MM.1S (cell line): ENCODE measurements around the gene SLC8B1.

ENCODE experiments used
- DNase-seq: peaks from one replicate; pipeline ENCODE4 v3.0.0-alpha.2; 2015
- H2AFZ ChIP-seq: fragments of 300-600 bp; sonication (generic); 2 replicates; pipeline ENCODE4 v1.6.0; 2016; ENCODE audit warnings: antibody characterized with exemption, low read length
- H3F3A ChIP-seq: fragments of 300-600 bp; sonication (generic); 2 replicates; pipeline ENCODE4 v1.6.1; 2016; ENCODE audit warnings: mild to moderate bottlenecking, antibody characterized with exemption, low read length, moderate library complexity, mixed read lengths; ENCODE audit not compliant: insufficient read depth
- H3K27ac ChIP-seq: fragments of 300-600 bp; sonication (generic); 2 replicates; pipeline ENCODE4 v1.5.1; 2016; ENCODE audit warnings: mild to moderate bottlenecking, low read length
- H3K27me3 ChIP-seq: fragments of 300-600 bp; sonication (generic); replicated peaks from 2 replicates; pipeline ENCODE4 v1.6.0; 2016; ENCODE audit warnings: low read length; ENCODE audit not compliant: insufficient read depth
- H3K36me3 ChIP-seq: fragments of 300-600 bp; sonication (generic); replicated peaks from 2 replicates; pipeline ENCODE4 v1.6.1; 2016; ENCODE audit warnings: mild to moderate bottlenecking, low read length, mixed read lengths; ENCODE audit not compliant: insufficient read depth
- H3K4me1 ChIP-seq: fragments of 300-600 bp; sonication (generic); 2 replicates; pipeline ENCODE4 v1.6.1; 2016; ENCODE audit warnings: low read length, mixed read lengths
- H3K4me2 ChIP-seq: fragments of 300-600 bp; sonication (generic); 2 replicates; pipeline ENCODE4 v1.6.0; 2016; ENCODE audit warnings: low read depth, low read length
- H3K4me3 ChIP-seq: fragments of 300-600 bp; sonication (generic); 2 replicates; pipeline ENCODE4 v1.5.1; 2016; ENCODE audit warnings: low read length, mixed read lengths
- H3K79me2 ChIP-seq: fragments of 300-600 bp; sonication (generic); 2 replicates; pipeline ENCODE4 v1.6.1; 2016; ENCODE audit warnings: mixed run types, low read length, mixed read lengths
- H3K9ac ChIP-seq: fragments of 300-600 bp; sonication (generic); 2 replicates; pipeline ENCODE4 v1.6.1; 2016; ENCODE audit warnings: low read length, mixed read lengths
- H3K9me2 ChIP-seq: fragments of 300-600 bp; sonication (generic); replicated peaks from 2 replicates; pipeline ENCODE4 v1.6.1; 2016; ENCODE audit warnings: mild to moderate bottlenecking, low read length, mixed read lengths; ENCODE audit not compliant: insufficient read depth
- H3K9me3 ChIP-seq: fragments of 300-600 bp; sonication (generic); replicated peaks from 2 replicates; pipeline ENCODE4 v1.6.1; 2016; ENCODE audit warnings: mild to moderate bottlenecking, low read length, mixed read lengths; ENCODE audit not compliant: insufficient read depth
- H4K20me1 ChIP-seq: fragments of 300-600 bp; sonication (generic); 2 replicates; pipeline ENCODE4 v1.6.1; 2016; ENCODE audit warnings: mild to moderate bottlenecking, low read length, moderate library complexity, mixed read lengths; ENCODE audit not compliant: insufficient read depth
- EZH2 ChIP-seq: fragments of 300-600 bp; sonication (generic); optimal IDR thresholded peaks from 2 replicates; pipeline ENCODE3; 2017; ENCODE audit warnings: low read depth, mild to moderate bottlenecking, antibody characterized with exemption, low read length, mixed read lengths
- EZH2phosphoT487 ChIP-seq: fragments of 300-600 bp; sonication (generic); IDR thresholded peaks from 2 replicates; pipeline ENCODE4 v1.6.1; 2018; ENCODE audit warnings: antibody characterized with exemption, low read length
- TF ChIP-seq, protein P1 (sequence below): fragments of 300-600 bp; sonication (generic); IDR thresholded peaks from 2 replicates; pipeline ENCODE4 v1.5.1; 2016; ENCODE audit warnings: antibody characterized with exemption, low read length, mixed read lengths

SLC8B1 gene

DNA sequence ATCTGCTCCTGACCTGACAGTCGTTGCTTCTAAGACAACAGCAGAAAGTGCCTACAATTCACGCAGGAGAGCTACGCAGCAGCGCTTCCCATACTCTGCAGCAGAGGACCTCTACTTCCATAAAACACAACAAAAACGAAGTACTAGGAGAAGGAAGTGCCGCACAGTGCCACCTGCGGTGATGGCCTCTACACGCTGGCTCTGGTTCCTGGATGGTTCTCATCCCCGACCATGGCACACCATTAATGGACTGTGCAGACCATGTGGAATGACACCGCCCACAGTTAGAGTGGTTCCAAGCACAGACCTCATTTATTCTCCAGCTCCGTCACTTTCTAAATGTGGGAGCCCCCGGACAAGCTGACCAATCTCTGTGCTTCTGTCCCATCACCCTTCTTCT lies 85.4 kb downstream of the SLC8B1 start:
- H4K20me1 ChIP-seq: no peaks in the 10 kb centered on the region
- H2AFZ ChIP-seq: no peak overlapping the region
- no peak overlapping the region for H3K9ac ChIP-seq
- H3K27ac ChIP-seq: no peak overlapping the region
- H3K9me3 ChIP-seq: no peaks in the 10 kb centered on the region
- H3K4me1 ChIP-seq: no peaks in the 10 kb centered on the region
- H3K4me2 ChIP-seq: no peak overlapping the region
- no peak overlapping the region for H3K4me3 ChIP-seq
- no peaks in the 10 kb centered on the region for H3K9me2 ChIP-seq
- DNase-seq: no peak
- no peaks in the 10 kb centered on the region for H3F3A ChIP-seq
- TF ChIP-seq, protein P1, sequence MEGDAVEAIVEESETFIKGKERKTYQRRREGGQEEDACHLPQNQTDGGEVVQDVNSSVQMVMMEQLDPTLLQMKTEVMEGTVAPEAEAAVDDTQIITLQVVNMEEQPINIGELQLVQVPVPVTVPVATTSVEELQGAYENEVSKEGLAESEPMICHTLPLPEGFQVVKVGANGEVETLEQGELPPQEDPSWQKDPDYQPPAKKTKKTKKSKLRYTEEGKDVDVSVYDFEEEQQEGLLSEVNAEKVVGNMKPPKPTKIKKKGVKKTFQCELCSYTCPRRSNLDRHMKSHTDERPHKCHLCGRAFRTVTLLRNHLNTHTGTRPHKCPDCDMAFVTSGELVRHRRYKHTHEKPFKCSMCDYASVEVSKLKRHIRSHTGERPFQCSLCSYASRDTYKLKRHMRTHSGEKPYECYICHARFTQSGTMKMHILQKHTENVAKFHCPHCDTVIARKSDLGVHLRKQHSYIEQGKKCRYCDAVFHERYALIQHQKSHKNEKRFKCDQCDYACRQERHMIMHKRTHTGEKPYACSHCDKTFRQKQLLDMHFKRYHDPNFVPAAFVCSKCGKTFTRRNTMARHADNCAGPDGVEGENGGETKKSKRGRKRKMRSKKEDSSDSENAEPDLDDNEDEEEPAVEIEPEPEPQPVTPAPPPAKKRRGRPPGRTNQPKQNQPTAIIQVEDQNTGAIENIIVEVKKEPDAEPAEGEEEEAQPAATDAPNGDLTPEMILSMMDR: no peak
- TF ChIP-seq EZH2phosphoT487 (no peak), EZH2 (no peak)
- no peaks in the 10 kb centered on the region for H3K79me2 ChIP-seq
- H3K36me3 ChIP-seq: no peaks in the 10 kb centered on the region
- H3K27me3 ChIP-seq: no peaks in the 10 kb centered on the region

DNA sequence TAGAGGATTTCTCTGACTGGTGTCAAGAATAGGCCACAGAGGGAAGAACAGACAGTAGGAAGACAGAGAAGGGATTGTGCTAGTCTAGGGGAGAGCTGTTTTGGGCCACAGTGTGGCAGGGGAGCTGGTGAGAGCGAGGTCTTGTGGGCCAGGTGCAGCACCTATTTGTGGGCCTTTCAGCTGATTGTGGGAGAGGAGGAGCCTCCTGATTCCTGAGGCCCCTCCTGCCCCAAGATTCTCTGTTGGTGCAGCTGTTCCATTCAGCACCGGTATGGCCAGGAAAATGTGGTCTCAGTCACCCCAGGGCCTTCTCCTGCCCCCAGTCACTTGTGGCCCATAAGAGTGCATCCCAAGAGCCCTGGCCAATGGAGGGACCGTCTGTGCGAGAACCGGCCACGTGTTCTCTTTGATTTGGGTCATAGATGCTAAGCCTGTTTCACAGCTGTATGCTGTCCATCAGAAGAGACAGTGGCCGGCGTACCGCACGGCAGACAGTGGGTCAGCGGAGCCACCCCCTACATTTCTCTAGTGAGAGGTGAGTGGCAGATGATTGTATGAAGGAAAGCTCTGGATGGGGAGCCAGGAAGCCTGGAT lies 86.0 kb downstream of the SLC8B1 start:
- Histone ChIP-seq H3K4me1 (no peaks in the 10 kb centered on the region), H3K4me2 (no peak overlapping the region), H3K9ac (no peak overlapping the region), H4K20me1 (no peaks in the 10 kb centered on the region), H3K27ac (no peak overlapping the region), H3K9me3 (no peaks in the 10 kb centered on the region), H3K79me2 (no peaks in the 10 kb centered on the region), H2AFZ (no peak overlapping the region), H3K36me3 (no peaks in the 10 kb centered on the region), H3K9me2 (no peaks in the 10 kb centered on the region), H3K4me3 (no peak overlapping the region), H3F3A (no peaks in the 10 kb centered on the region), H3K27me3 (no peaks in the 10 kb centered on the region)
- DNase-seq: no peak
- no peak for TF ChIP-seq EZH2
- TF ChIP-seq, protein P1: no peak
- no peak for TF ChIP-seq EZH2phosphoT487
